ENCODE results near the gene TMC2.

The TMC2 gene

DNA sequence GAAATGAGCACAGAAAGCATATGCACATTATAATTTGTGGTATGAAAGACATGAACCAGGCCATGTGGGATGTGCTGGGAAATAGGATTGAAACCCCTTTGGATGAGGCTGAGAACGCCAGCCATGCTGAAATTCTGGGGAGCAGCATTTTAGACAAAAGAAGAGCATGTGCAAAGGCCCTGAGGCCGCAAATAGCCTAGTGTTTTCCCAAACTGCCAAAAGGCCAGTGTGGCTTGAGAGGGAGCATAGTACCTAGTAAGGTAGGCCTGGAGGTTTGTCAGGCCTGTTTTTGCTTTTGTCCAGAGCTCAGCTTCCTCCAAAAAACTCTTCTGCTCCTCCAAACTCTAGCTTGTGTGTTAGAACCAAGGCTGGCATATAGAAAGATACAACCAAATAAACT, 58.7 kb downstream of the TMC2 start:
- DNase-seq = no peak

DNA sequence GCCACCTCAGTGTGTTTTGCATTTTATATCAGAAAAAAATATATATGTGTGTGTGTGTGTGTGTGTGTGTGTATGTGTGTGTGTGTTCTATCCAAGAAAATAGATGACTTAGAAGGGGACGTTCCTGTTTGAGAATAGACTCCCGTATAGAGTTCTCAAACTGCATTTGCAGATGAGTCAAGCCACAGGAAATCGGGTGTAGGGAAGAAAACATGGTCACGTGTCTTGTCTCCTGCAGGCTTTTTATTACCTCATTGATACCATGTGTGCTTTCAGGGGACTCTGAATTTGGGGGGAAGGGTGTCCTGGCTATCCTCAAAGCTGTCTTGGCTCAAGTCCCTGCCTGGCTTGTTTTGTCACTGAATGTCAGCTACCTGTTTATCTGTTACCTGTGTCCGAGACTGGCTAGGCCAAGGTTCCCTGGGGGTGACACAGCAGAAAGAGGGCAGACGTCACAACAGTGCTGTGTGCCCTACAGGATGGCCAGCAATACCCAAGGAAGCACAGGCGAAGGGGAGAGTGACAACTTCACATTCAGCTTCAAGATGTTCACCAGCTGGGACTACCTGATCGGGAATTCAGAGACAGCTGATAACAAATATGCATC, 60.4 kb downstream of the TMC2 start:
- no peak for DNase-seq

DNA sequence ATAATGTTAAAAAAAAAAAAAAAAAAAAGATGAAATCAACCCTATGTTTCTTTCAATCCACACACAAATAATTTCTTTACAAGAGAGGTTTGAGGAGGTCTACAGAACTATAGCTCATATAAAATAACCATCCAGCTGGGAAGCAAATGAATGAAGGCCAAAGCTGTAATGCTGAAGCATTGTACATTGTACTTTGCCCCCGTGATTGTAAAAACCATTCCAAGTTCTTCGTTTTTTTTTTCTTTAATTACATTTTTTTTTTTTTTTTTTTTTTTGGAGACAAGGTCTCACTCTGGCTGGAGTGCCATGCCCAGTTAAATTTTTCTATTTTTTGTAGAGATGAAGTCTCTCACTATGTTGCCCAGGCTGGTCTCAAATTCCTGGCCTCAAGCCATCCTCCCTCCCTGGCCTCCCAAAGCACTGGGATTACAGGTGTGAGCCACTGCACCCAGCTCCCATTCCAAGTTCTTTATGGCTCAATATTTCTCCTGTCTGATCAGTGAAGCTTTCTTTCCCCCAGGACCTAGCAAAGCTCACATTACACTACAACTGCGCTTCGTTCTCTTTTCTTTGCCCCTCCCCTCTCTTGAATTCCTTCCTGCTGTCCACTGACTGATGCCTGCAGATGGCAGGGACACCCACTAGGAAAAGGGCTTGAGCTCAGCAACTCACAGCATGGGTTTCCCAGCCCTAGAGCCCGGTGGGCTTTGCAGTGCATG, 63.1 kb downstream of the TMC2 start:
- DNase-seq = peak; percentile 26

DNA sequence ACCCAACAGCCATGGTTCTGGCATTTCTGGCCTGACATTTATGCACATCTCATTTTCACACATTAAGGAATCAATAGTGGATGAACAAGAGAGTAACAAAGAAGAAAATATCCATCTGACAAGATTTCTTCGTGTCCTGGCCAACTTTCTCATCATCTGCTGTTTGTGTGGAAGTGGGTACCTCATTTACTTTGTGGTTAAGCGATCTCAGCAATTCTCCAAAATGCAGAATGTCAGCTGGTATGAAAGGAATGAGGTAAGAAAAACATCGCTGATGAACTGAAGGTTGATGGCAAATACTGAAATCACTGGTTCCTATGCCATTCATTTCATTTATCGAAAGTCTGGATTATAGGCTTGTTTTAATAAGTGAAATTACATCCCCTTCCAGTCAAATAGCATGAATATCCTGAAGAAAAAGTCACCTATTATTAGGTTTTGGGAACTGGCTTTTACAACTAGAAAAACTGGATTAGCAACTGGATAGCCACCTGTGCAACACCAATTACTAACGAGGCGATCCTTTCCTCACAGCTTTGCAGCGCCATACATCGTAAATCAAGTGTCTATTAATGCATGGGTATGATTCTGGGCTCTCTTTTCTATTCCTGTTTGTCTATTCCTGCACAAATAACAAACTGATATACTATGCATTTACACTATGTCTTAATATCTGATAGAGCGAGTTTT, 65.8 kb downstream of the TMC2 start:
- DNase-seq = no peak

DNA sequence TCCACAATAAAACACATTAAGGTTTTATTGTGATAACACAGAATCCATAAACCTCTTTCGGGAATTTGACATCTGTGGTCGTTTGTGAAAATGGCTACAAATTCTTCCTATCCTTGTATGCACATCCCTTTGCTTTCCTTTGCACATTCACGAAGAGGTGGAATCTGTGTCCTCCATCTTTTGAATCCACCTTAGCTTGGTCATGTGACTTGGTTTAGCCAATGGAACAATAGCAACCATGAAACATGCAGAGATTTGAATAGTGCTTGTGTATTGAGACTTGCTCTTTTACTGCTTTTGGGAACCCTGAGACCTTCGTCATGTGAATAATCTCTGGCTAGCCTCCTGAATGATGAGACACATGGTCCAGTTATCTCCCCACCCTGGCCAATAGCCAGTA, 66.4 kb downstream of the TMC2 start:
- DNase-seq = no peak

DNA sequence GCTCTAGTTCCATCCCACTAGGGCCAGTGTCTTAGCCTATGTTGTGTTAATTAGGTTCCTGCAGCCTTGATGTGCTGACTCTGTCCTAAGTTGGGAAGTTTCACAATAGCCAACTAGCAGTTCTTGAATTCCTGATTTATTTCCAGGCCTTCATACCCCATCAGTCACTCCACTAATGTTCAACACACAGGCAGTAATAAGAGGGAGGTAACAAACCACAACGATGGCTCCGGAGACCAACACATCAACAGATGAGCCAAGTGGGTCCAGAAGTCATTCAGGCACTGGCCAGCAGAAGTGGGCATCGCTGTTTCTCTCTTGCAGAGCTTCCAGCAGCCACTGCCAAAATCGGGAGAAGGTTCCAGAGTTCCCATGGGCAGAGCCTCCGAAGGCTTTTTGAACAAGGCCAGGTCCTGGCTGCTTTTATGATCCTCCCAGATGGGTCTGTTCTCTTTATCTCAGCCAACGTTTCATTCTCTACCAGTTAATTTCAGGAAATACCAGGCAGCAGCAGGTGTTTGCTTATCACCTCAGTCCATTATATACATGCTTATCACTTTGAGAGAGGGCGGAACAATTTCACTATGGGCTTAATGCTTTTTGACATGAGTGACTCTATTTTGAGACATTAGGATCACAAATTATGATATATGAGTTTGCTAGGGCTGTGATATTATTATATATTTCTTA, 67.6 kb downstream of the TMC2 start:
- DNase-seq = no peak

DNA sequence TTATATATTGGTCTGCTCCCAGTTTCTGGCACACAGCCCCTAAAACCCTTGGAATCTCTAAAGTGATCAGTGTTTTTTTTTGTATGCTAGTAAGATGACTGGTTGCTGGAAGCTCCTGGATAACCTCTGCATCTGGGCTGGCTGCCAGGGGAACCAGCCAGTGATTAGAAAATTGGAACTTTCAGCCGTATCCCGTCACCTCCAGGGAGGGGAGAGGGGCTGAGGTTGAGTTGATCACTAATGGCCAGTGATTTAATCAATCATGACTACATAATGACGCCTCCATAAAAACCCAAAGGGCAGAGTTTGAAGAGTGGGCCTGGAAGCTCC, 68.1 kb downstream of the TMC2 start:
- DNase-seq = no peak

DNA sequence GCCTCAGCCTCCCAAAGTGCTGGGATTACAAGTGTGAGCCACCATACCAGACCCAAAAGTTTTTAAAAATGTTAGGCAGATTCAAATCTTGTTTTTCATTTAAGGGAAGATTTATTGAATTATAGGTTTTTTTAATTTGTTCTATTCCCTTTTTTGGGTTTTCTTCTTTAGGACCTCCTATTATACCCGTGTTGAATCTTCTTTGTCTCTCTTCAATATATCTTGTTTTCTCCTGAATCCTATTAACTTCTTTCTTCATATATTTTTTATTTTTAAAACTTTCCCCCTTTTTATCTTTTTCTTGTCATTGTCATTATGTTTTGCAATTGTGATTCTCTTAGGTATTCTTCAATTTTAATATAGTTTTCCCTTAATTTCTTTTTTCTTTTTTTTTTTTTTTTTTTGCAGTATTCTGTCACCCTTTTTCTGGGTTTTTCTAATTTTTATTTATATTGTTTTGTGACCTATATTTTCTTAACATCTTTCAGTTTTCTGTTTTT, 70.2 kb downstream of the TMC2 start:
- DNase-seq = no peak

DNA sequence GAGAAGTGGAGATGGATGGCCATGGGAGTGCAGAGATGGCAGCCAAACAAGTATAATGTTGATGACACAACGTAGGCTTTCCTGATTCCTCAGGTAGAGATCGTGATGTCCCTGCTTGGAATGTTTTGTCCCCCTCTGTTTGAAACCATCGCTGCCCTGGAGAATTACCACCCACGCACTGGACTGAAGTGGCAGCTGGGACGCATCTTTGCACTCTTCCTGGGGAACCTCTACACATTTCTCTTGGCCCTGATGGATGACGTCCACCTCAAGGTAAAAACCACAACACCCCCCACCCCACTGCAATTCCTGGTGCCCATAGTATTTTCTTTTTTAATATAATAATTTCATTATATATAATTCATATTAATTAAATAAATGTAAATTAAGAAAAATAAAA, 74.0 kb downstream of the TMC2 start:
- no peak for DNase-seq

DNA sequence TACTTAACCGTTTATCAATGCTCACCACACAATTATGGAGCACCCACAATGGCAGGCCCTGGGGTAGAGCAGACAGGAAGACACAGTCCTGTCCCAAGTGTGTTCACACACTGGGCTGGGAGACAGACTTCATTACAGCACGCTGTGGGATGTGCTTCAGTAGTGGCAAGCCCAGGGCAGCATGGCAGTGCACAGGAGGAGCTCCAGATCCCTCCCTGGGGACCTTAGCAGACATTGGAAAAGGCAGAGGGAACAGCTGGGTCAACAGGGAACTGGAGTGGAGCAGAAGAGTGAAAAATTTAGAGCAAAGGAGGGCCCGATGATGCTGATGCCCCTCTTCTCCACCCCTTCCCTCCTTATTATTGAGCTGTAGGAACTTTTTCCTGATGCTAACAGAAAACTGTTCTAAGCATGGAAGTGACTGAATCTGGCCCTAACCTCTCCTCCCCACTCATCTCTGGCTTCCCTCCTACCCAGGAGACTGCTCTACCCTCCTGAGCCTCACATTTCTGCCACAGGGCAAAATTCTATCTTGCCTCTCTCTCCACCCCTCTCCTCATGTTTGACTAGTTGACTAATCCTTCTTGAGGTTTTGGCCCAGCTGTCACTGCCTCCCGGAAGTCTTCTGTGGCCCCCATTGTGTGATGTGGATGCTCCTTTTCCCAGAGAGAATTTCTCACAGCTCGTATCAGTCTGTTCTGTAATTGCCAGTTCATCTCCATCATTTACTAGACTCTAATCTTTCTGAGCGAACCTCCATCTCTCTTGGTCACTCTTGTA, 74.8 kb downstream of the TMC2 start:
- peak; percentile 11 for DNase-seq

DNA sequence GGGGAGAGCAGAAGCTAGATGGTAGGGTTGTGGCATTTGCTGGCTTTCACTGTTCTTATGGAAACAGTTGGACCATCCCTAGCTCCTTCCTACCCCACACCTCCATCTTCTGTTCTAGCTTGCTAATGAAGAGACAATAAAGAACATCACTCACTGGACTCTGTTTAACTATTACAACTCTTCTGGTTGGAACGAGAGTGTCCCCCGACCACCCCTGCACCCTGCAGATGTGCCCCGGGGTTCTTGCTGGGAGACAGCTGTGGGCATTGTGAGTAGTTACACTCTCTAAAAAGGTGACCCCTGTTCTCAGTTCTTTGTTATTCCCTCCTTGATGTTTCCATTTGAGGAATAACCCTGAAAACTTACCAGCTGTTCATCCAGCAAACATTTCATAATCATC, 75.7 kb downstream of the TMC2 start:
- DNase-seq = no peak

DNA sequence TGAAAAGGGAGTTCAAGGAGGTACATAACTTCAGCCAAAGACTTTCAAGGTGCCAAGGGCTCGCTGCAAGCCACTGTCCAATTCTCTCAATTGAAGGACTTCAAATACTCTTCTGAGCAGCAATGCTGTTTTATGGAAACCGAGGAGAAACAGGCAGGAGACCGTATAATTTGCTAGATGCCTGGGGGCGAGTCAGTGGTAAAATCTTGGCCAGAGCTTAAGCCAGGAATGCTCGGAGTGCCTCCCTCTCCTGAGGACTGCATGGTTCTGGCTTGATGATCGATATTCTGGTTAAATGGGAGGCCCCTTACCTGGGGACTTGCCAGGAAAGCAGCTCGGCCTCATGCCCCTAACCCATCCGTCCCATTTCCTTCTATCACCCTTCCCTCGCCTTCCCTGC, 80.3 kb downstream of the TMC2 start:
- DNase-seq = no peak

DNA sequence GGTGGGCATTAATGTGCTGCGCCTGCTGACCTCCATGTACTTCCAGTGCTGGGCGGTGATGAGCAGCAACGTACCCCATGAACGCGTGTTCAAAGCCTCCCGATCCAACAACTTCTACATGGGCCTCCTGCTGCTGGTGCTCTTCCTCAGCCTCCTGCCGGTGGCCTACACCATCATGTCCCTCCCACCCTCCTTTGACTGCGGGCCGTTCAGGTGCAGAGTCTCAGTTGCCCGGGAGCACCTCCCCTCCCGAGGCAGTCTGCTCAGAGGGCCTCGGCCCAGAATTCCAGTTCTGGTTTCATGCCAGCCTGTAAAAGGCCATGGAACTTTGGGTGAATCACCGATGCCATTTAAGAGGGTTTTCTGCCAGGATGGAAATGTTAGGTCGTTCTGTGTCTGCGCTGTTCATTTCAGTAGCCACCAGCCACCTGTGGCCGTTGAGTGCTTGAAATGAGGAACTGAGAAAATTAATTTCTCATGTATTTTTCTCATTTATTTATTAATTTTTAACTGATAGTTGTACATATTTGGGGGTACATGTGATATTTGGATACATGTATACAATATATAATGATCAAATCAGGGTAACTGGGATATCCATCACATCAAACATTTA, 80.8 kb downstream of the TMC2 start:
- no peak for DNase-seq

DNA sequence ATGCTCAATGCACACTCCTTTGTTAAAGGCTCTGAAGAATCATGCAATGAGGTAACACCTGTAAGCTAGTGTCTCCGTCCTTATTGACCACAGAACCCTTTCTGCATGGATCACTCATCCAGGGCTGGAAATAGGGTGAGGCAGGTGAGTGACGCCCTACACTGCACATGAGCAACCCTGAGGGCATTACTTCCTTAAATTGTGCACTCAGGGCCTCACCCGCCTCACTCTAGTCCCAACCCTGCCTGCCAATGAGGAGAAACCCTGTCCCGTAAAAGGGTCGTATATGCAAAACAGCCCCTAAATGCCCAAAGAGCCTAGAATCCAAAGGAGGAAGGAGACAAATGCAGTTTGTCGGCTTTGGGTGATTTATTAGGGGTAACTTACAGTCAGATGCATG, 82.4 kb downstream of the TMC2 start:
- no peak for DNase-seq

DNA sequence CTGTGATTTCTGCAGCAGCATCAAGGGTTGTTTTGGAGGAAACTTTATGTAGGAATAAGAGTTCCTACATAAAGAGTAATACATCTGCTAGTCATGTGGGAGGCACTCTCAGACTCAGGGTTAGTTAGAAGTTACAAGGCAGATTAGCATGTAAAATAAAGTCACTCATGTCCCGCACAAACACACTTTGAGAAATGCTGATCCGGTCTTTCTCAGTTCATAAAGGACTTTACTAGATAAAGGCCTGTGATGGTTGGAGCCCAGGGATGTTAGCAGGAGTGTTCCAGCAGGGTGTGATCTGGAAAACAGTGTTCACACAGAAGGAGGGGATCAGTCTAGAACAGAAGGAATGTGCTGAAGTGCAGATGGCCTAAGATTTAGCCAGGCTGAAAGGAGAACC, 83.0 kb downstream of the TMC2 start:
- DNase-seq = no peak

DNA sequence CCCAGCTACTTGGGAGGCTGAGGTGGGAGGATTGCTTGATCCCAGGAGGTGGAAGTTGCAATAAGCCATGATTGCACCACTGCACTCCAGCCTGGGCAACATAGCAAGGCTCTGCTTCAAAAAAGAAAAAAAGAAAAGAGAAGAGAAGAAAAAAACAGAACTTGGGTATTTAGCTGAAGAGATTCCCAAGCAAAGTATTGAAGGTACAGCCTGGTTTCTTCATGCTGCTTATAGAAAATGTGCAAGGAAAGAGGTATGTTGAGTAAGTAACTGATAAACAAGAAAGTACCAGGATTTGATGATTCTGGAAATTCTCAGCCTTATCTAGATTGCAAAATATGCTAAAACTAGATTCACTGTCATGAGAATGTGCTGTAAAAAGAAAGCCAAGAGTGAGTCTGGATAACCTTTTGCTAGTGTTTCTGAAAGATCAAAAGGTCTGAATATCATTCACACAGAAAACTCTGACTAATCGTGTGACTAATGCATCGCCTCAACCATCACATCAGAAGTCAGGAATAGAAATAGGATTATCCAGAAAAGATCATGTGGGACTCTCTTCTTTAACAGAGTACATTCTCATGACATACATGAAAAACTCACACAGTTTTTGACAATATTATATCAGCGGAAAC, 83.7 kb downstream of the TMC2 start:
- DNase-seq = no peak

DNA sequence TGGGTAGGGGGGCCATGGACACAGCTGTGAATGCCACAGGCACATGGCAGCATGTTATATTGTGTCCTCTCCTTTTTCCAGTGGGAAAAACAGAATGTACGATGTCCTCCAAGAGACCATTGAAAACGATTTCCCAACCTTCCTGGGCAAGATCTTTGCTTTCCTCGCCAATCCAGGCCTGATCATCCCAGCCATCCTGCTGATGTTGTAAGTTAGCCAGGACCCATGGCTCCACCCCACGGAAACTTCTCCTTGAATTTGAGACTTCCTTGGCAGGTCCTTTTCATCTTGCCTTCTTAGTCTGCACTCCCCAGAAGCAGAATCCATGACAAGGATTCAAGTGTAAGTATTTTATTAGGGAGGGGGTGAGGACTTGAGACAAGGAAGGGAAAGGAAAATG, 87.8 kb downstream of the TMC2 start:
- DNase-seq = peak; percentile 12

DNA sequence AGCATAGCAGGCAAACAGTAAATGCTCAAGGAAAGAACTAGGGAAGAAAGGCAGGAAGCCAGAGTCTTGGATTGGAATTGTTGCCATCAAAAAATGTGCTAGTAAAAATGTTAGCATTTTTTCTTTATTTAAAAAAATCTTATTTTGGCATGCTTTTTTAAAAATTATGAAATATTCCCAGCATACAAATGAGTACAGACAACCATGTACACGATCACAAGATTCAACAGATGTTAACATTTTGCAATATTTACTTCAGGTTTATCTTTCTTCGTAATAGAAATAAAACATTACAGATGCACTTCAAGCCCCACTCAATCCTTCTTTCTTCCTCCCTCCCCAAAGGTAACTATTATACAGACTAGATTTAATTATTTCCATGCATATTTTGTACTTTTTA, 88.7 kb downstream of the TMC2 start:
- DNase-seq = peak; percentile 2

DNA sequence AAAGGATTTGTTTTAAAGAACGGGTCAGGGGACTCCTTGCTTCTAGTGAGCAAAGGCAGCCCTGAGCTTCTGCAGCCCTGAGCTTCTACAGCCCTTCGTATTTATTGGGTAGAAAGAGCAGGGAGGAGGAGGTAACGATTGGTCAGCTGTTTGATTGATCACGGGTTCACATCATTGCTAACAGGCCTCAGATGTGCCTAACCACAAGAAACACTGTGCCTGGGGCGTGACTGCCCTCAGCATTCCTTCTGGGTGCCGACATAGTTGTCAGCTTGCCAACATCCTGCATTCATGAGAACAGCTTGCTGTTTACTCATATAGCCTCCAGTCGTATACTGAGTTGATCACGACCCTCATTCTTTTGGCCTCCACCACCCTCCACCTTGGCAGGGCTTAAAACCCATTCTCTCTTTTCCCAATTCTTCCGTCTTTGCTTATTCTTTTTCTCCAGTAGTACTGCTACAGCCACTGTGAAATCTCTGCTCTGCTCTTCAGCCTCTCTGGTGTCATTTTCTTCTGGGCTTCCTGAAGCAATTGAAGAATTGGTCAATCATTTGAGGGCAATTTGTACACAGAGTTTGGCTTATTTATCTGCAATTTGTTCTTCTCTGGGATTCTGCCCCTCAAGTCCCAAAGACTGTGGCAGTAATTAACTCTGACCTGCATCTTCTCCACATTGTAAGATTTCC, 90.6 kb downstream of the TMC2 start:
- DNase-seq = no peak

DNA sequence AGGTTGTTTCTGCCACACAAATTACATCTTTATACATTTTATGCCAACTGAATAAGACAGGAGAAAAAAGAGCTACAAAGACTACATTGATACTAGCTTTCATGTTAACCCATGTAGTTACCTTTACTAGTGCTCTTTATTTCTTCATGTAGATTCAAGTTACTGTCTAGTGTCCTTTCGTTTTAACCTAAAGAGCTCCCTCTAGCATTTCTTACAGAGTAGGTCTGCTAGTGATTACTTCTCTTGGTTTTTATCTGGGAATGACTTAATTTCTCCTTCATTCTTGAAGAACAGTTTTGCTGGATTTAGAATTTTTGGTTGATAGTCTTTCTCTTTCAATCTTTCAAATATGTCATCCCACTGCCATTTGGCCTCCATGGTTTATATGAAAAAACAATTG, 94.9 kb downstream of the TMC2 start:
- DNase-seq = no peak

DNA sequence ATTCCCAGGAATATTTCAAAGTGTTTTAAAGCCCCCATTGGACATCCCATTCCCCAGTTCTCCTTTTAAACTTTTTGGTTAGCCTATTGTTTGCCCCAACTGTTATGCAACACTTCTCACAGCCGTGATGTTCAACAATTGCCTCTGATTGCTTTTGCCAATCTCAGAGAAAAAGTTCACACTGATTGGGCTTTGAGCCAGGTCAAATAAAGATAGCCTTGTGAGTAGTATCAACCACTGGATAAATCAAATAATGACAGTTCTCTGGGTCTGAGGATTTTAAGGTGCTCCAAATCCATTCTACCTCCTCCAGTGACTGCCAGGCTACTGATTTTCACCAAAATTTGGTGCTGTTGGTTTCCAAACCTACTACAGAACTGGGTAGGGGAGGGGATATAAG, 97.0 kb downstream of the TMC2 start:
- DNase-seq = no peak

Measured in eye (tissue), 1 donor.